Omental fat pad (tissue), 4 donors: ENCODE measurements around the gene TMEM258. TPM values are rescaled to one million over a fixed set of nuclear protein-coding genes. Genes with fewer than 3 reads are reported as not detected.

Experiments used
- ATAC-seq: fragments of 150-250 bp; one replicate; pipeline ENCODE4 v1.9.1; 2016; ENCODE audit warnings: mild to moderate bottlenecking, moderate library complexity; ENCODE audit not compliant: low FRiP score
- DNase-seq: peaks from one replicate; pipeline ENCODE4 v3.0.0-alpha.2; 2019; ENCODE audit warnings: low spot score
- total RNA-seq, 4 donors: library from RNA; depleted of rRNA; stranded (reverse); fragments of >200 nt; gene quantifications; one replicate each; pipeline ENCODE4 v1.1.0, GENCODE V29; 2016
- TF ChIP-seq, protein P1 (sequence below), 3 donors: fragments of 450-650 bp; IDR thresholded peaks; one replicate each; pipeline ENCODE4 v1.5.1; 2016 to 2017; ENCODE audit warnings: antibody characterized with exemption in 3 of 3, mild to moderate bottlenecking in 3 of 3, moderate library complexity in 2 of 3

The TMEM258 gene
- total RNA-seq, 4 donors from 2014 or later = 27.9 to 52.6 (median 43.4) TPM

GRCh38 chr11:61746442-61747191 is 45.8 kb downstream of the TMEM258 start:
- TF ChIP-seq, protein P1, sequence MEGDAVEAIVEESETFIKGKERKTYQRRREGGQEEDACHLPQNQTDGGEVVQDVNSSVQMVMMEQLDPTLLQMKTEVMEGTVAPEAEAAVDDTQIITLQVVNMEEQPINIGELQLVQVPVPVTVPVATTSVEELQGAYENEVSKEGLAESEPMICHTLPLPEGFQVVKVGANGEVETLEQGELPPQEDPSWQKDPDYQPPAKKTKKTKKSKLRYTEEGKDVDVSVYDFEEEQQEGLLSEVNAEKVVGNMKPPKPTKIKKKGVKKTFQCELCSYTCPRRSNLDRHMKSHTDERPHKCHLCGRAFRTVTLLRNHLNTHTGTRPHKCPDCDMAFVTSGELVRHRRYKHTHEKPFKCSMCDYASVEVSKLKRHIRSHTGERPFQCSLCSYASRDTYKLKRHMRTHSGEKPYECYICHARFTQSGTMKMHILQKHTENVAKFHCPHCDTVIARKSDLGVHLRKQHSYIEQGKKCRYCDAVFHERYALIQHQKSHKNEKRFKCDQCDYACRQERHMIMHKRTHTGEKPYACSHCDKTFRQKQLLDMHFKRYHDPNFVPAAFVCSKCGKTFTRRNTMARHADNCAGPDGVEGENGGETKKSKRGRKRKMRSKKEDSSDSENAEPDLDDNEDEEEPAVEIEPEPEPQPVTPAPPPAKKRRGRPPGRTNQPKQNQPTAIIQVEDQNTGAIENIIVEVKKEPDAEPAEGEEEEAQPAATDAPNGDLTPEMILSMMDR (IDR thresholded peaks at IDR 0.05) = no peak
- ATAC-seq = no peak
- no peak for DNase-seq

DNA sequence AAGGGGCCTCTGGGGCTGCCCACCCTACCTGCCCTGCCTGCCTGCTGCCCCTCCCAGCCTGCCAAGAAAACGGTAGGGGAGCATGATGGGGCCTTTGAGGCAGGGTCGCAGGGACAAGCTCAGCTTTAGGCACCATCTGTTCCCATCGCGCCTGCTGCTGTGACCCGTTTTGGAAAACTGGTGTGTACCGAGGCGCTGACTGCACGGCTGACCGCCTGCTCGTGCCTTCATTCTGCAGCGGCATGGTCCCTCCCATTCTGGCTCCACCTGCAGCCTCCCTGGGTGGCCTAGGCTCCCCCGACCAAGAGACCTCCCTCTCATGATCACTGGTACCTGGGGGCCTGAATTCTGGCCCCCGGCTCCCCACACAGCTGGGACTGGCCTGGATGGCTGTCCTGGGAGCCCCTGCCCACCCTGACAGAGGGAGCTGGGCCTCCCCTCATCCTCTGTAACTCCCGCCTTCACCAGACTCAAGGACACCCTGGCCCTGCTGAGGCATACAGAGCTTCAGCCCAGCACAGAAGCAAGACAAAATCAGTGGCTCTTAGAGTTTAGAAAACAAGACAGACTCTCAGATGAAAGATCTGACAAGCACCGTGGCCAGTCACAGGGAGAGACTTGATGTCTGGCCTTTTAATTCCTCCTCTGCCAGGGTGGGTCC is 46.5 kb downstream of the TMEM258 start:
- TF ChIP-seq, protein P1 (IDR thresholded peaks at IDR 0.05) = no peak
- DNase-seq (no peak), ATAC-seq (no peak)

DNA sequence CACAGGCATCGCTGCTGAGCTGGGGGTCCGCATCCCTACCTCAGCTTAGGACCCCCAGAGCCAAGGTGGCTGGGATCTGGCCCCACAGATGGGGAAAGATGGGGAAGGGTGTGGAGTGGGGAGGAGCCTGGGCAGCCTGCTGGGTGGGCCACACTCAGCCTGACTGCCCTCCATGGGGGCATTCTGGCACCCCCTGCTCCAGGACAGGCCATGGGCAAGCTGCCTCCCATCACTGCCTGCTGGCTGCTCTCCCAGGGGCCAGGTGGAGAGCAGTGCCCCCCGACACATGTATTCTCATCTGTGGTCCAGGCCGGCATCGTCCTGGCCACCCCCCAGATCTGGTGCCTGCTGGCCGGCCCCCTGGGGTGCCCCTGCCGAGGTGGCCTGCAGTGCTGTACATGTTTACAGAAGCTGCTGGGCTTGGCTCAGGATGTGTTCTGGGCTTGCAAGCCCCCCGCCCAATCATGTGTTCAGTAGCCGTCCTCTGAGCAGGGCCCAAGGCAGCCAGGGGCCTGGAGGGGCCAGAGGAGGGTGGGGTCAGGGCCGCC is 47.7 kb downstream of the TMEM258 start:
- DNase-seq = no peak
- TF ChIP-seq, protein P1 (IDR thresholded peaks at IDR 0.05) = no peak
- ATAC-seq = no peak

GRCh38 chr11:61744181-61744580 is 48.2 kb downstream of the TMEM258 start:
- DNase-seq = no peak
- TF ChIP-seq, protein P1 (IDR thresholded peaks at IDR 0.05) = no peak
- ATAC-seq = no peak

DNA sequence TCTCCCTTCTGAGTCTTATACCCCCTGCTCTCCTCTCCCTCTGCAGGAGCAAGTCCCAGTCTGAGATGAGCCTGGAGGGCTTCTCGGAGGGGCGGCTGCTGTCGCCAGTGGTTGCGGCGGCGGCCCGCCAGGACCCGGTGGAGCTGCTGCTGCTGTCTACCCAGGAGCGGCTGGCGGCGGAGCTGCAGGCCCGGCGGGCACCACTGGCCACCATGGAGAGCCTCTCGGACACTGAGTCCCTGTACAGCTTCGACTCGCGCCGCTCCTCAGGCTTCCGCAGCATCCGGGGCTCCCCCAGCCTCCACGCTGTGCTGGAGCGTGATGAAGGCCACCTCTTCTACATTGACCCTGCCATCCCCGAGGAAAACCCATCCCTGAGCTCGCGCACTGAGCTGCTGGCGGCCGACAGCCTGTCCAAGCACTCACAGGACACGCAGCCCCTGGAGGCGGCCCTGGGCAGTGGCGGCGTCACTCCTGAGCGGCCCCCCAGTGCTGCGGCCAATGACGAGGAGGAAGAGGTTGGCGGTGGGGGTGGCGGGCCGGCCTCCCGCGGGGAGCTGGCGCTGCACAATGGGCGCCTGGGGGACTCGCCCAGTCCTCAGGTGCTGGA is 48.8 kb downstream of the TMEM258 start:
- DNase-seq (no peak), ATAC-seq (no peak)
- TF ChIP-seq, protein P1 (IDR thresholded peaks at IDR 0.05) = no peak

- ATAC-seq (no peak), DNase-seq (no peak)
- TF ChIP-seq, protein P1 (IDR thresholded peaks at IDR 0.05) = no peak
Observed at GRCh38 chr11:61742391-61742790, 50.0 kb downstream of the TMEM258 start.
